ENCODE data around the gene TPBG.

GRCh38 chr6:82410151-82410648, 46.6 kb downstream of the TPBG start:
- no peak for TF ChIP-seq GATA2 (IDR thresholded peaks at IDR 0.05; ENCODE audit: low read depth, low read length)
- TF ChIP-seq GATA3 (IDR thresholded peaks at IDR 0.05; ENCODE audit: low read depth, low read length): no peak

Data from SH-SY5Y (cell line).